Measurements from ENCODE around the gene ANKFY1.

- no peak for TF ChIP-seq CTCF (tag by site-specific recombination; IDR thresholded peaks at IDR 0.05)
- no peak for TF ChIP-seq ZNF404 (tag by site-specific recombination; IDR thresholded peaks at IDR 0.05)
- TF ChIP-seq KLF17 (tag by site-specific recombination; IDR thresholded peaks at IDR 0.05): no peak
These were observed 77.4 kb downstream of the ANKFY1 start for GRCh38 chr17:4186357-4186881.

Data from HEK293 (cell line).